SK-N-SH (cell line): ENCODE measurements around the gene MNT.

Experiments
- CHD2 ChIP-seq: fragments of 150-350 bp; IDR thresholded peaks from 2 replicates; pipeline ENCODE4 v1.6.1; 2018; ENCODE audit warnings: low read length; ENCODE audit not compliant: partially characterized antibody
- CTCF ChIP-seq: fragments of 200-600 bp; sonication (generic); IDR thresholded peaks from 2 replicates; pipeline ENCODE4 v1.6.1; 2017; ENCODE audit warnings: antibody characterized with exemption, mild to moderate bottlenecking, moderate library complexity
- FOXJ3 ChIP-seq: sonication (generic); formaldehyde crosslinking; IDR thresholded peaks from 2 replicates; pipeline ENCODE4 v1.5.1; 2020; ENCODE audit warnings: mild to moderate bottlenecking, missing genetic modification reagents
- NRF1 ChIP-seq: IDR thresholded peaks from 2 replicates; pipeline ENCODE4 v1.6.1; 2012; ENCODE audit warnings: low read depth, mild to moderate bottlenecking, low read length
- POLR2AphosphoS5 ChIP-seq: IDR thresholded peaks from 2 replicates; pipeline ENCODE4 v1.6.1; 2012; ENCODE audit warnings: low read depth, low read length
- RFX5 ChIP-seq: IDR thresholded peaks from 2 replicates; pipeline ENCODE4 v1.6.1; 2012; ENCODE audit warnings: mild to moderate bottlenecking, improper control_type of control experiment, low read length

GRCh38 chr17:2338315-2338657, 62.6 kb downstream of the MNT start:
- TF ChIP-seq RFX5 (no peak), CTCF (no peak), CHD2 (no peak), POLR2AphosphoS5 (no peak), FOXJ3 (CRISPR knock-in tag) (no peak), NRF1 (no peak)
